Measurements from ENCODE around the gene DGCR6.
"Not testable (repeated sequence)": the region's sequence is repeated elsewhere in the genome, so short reads cannot be mapped to it uniquely, and the experiment has no call there.

DGCR6 gene

GRCh38 chr22:18920257-18920902 is 14.3 kb downstream of the DGCR6 start:
- H3K27ac ChIP-seq = not testable (repeated sequence)

- TF ChIP-seq, protein P1, sequence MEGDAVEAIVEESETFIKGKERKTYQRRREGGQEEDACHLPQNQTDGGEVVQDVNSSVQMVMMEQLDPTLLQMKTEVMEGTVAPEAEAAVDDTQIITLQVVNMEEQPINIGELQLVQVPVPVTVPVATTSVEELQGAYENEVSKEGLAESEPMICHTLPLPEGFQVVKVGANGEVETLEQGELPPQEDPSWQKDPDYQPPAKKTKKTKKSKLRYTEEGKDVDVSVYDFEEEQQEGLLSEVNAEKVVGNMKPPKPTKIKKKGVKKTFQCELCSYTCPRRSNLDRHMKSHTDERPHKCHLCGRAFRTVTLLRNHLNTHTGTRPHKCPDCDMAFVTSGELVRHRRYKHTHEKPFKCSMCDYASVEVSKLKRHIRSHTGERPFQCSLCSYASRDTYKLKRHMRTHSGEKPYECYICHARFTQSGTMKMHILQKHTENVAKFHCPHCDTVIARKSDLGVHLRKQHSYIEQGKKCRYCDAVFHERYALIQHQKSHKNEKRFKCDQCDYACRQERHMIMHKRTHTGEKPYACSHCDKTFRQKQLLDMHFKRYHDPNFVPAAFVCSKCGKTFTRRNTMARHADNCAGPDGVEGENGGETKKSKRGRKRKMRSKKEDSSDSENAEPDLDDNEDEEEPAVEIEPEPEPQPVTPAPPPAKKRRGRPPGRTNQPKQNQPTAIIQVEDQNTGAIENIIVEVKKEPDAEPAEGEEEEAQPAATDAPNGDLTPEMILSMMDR (conservative IDR thresholded peaks at IDR 0.05) = no peak
- no peak overlapping the region for H3K27ac ChIP-seq
Measured at GRCh38 chr22:18925368-18926064, 19.4 kb downstream of the DGCR6 start.

GRCh38 chr22:18927020-18927419 is 20.9 kb downstream of the DGCR6 start:
- TF ChIP-seq, protein P1 (conservative IDR thresholded peaks at IDR 0.05) = no peak

GRCh38 chr22:18927573-18927972 is 21.5 kb downstream of the DGCR6 start:
- no peak overlapping the region for H3K27ac ChIP-seq
- TF ChIP-seq, protein P1 (conservative IDR thresholded peaks at IDR 0.05) = no peak

More at GRCh38 chr22:18927020-18927419, 20.9 kb downstream of the DGCR6 start:
- H3K27ac ChIP-seq = no peak overlapping the region

DNA sequence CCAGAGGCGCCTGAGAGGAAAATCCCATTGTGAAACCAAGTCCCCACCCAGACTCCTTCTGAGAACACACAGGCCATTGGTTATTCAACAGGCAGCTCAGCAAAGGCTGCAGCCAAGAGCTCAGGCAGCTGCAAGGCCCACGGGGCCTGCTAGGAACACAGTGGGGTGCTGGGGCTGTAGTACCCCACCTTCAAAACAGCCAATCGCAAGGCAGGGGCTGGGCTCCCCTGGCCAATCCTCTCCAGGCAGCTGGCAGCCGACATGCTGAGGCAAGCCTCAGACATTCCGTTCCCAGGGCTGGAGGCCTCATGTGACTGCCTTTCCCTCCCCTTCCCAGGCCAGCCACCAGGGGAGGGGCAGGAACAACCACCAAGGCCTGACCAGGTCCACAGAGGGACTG is 23.3 kb downstream of the DGCR6 start:
- H3K27ac ChIP-seq = no peak overlapping the region

GRCh38 chr22:18931905-18932652 is 26.0 kb downstream of the DGCR6 start:
- H3K27ac ChIP-seq = no peak overlapping the region
- TF ChIP-seq, protein P1 (conservative IDR thresholded peaks at IDR 0.05) = no peak

More for the DNA sequence above, 23.3 kb downstream of the DGCR6 start:
- TF ChIP-seq, protein P1 (conservative IDR thresholded peaks at IDR 0.05) = no peak

- TF ChIP-seq, protein P1 (conservative IDR thresholded peaks at IDR 0.05) = no peak
- H3K27ac ChIP-seq = no peak overlapping the region
Measured at GRCh38 chr22:18933914-18934313, 27.8 kb downstream of the DGCR6 start.

DNA sequence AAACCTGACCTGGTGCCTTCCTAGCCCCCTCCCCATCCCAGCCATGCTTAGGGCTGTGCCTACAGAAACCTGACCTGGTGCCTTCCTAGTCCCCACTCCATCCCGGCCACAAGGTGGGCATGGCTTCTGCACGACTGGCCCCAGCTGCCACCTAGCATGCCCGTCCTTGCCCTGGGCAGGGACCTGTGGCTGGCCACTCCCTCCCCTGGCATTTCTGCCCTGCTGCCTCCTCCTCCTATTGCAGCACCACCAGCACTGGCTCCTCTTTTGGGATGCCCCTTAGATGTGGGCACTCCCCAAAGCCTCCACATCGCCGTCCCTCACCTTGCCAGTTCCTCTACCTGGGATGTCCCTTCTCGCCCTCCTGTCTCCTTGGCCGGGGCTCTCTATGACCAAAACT is 28.6 kb downstream of the DGCR6 start:
- H3K27ac ChIP-seq = not testable (repeated sequence)

Measured in VCaP (cell line).